K562 (cell line): ENCODE measurements around the gene TMEM203. TPM values are rescaled to one million over a fixed set of nuclear protein-coding genes. Genes with fewer than 3 reads are reported as not detected.

Source experiments
- DMBX1 ChIP-seq: fragments of 250-450 bp; sonication (Bioruptor Pico); IDR thresholded peaks from 2 replicates; pipeline ENCODE4 v1.8.0; 2022; ENCODE audit warnings: inconsistent platforms, mild to moderate bottlenecking, moderate library complexity, borderline replicate concordance
- E2F3 ChIP-seq: fragments of 250-450 bp; sonication (Bioruptor Pico); IDR thresholded peaks from 2 replicates; pipeline ENCODE4 v1.4.0; 2020; ENCODE audit warnings: mild to moderate bottlenecking
- ELF4 ChIP-seq: fragments of 450-650 bp; formaldehyde crosslinking; IDR thresholded peaks from 2 replicates; pipeline ENCODE4 v1.4.0; 2022; ENCODE audit warnings: missing genetic modification characterization
- JUN ChIP-seq, 2 experiments: sonication (generic) in 1 of 2; formaldehyde crosslinking in 1 of 2; IDR thresholded peaks; 2 replicates each; pipeline versions ENCODE4 v1.6.1 to v1.8.0; 2012 to 2022; ENCODE audit warnings: borderline replicate concordance in 2 of 2, mild to moderate bottlenecking in 2 of 2, improper control_type of control experiment in 1 of 2, low read depth in 1 of 2, low read length in 1 of 2, missing genetic modification reagents in 1 of 2
- KDM2B ChIP-seq: fragments of 250-450 bp; sonication (Bioruptor Pico); IDR thresholded peaks from 2 replicates; pipeline ENCODE4 v1.8.0; 2021; ENCODE audit warnings: mild to moderate bottlenecking, moderate library complexity
- RBFOX2 ChIP-seq: fragments of 200-400 bp; formaldehyde crosslinking; IDR thresholded peaks from 2 replicates; pipeline ENCODE4 v1.6.1; 2017; ENCODE audit warnings: low read depth, mild to moderate bottlenecking, low read length, moderate library complexity
- SETDB1 ChIP-seq: IDR thresholded peaks from one replicate; pipeline ENCODE4 v1.6.1; 2012; ENCODE audit warnings: low read length, control low read depth, inconsistent platforms
- polyA plus RNA-seq, 8 experiments: library from polyadenylated mRNA; depleted of rRNA in 4 of 8; stranded (reverse) in 5 of 8; unstranded in 3 of 8; fragments of >200 nt; fragmentation: Nextera tagmentation in 2 of 8; fragmentation: Illumina TruSeq in 1 of 8; extraction: Ambion mirVana in 2 of 8; extraction: Trizol in 1 of 8; gene quantifications; 2 replicates each; pipeline versions ENCODE4 v1.2.1 to v1.2.3, GENCODE V29; 2011 to 2014; ENCODE audit warnings: inconsistent platforms in 1 of 8, missing spikeins in 1 of 8
- total RNA-seq, 7 experiments: library from RNA; depleted of rRNA in 6 of 7; stranded (reverse); fragments of >200 nt in 6 of 7; fragmentation: Illumina TruSeq in 2 of 7; extraction: Trizol in 2 of 7; gene quantifications; 2 replicates each; pipeline versions ENCODE4 v1.2.1 to v1.2.3, GENCODE V29; 2011 to 2021; ENCODE audit warnings: low replicate concordance in 1 of 7
- TF ChIP-seq, protein P1 (sequence below): sonication (generic); formaldehyde crosslinking; IDR thresholded peaks from 2 replicates; pipeline ENCODE4 v1.8.1; 2023; ENCODE audit warnings: mild to moderate bottlenecking, missing genetic modification reagents
- TF ChIP-seq, protein P2 (sequence below), 2 experiments: fragments of 450-650 bp in 1 of 2; sonication (generic) in 1 of 2; formaldehyde crosslinking in 1 of 2; IDR thresholded peaks in 1 of 2; conservative IDR thresholded peaks in 1 of 2; 2 replicates each; pipeline versions ENCODE4 v1.6.1 to v1.8.1; 2016 to 2023; ENCODE audit warnings: mild to moderate bottlenecking in 2 of 2, moderate library complexity in 2 of 2, inconsistent platforms in 1 of 2, missing genetic modification reagents in 1 of 2
- TF ChIP-seq, protein P3 (sequence below), 2 experiments: fragments of 150-350 bp in 1 of 2; IDR thresholded peaks; 2 replicates each; pipeline ENCODE4 v1.6.1; 2012 to 2016; ENCODE audit warnings: low read depth in 2 of 2, low read length in 2 of 2, mild to moderate bottlenecking in 1 of 2, moderate library complexity in 1 of 2

TMEM203 gene
- total and polyA plus RNA-seq, 9 of the 15 experiments (the other 6 are each of a cell fraction or from before 2014, with no cell fraction given): 8.8 to 59.5 (median 37.6) TPM

DNA sequence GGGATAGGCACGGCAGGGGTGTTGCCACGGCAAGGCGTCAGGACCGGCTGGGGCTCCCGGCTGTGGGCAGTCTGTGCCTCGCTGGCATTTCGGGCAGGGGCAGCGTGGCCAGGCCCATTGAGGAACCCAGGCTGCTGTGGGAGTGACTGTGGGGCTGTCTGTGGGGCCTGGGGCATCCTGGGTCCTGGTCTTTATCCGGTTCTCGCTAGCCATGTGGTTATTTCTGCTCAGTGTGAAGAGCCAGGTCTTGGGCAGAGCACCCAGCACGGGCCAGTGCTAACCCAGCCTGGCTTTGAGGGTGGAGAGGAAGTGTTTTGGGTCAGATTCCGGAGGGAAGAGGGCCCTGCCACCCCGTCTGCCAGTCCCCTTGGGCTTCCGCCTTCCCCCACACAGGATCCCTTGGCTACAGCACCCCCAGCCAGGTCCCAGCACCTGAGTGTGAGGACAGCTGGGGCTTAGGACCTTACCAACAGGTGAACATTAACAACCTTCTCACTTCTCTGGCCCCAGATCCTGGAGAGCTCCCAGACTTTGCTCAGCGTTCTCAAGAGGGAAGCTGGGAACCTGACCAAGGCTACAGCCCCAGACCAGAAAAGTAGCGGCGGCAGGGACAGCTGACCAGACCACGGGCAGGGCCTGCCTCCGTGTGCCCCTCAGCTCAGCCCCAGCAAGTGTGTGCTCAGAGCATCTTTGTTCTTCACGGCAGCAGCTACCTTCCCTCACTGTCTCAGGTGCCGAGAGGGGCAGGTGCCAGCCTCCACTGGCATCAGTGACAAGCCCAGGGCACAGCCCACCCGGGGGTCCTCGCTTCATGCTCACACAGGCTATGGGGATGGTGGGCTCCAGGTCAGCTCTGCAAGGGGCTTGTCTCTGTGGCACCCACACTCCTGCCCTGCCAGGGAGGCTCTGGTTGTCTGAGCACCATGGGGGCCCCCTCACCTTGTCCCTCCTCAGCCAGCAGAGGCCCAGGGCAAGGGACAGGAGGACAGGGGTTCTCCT is 15.9 kb downstream of the TMEM203 start (continued):
- TF ChIP-seq SETDB1 (no peak), ELF4 (CRISPR knock-in tag) (no peak), E2F3 (CRISPR knock-in tag) (0 out of 2 replicates have a peak, but pooled peaks have one; percentile 13), RBFOX2 (0 out of 2 replicates have a peak, but pooled peaks have one; percentile 13), KDM2B (CRISPR knock-in tag) (no peak), DMBX1 (no peak), JUN (IDR thresholded peaks at IDR 0.05; ENCODE audit: borderline replicate concordance, low read depth, low read length) (no peak), JUN (CRISPR knock-in tag; IDR thresholded peaks at IDR 0.05; ENCODE audit: borderline replicate concordance) (no peak)
- TF ChIP-seq, protein P1, sequence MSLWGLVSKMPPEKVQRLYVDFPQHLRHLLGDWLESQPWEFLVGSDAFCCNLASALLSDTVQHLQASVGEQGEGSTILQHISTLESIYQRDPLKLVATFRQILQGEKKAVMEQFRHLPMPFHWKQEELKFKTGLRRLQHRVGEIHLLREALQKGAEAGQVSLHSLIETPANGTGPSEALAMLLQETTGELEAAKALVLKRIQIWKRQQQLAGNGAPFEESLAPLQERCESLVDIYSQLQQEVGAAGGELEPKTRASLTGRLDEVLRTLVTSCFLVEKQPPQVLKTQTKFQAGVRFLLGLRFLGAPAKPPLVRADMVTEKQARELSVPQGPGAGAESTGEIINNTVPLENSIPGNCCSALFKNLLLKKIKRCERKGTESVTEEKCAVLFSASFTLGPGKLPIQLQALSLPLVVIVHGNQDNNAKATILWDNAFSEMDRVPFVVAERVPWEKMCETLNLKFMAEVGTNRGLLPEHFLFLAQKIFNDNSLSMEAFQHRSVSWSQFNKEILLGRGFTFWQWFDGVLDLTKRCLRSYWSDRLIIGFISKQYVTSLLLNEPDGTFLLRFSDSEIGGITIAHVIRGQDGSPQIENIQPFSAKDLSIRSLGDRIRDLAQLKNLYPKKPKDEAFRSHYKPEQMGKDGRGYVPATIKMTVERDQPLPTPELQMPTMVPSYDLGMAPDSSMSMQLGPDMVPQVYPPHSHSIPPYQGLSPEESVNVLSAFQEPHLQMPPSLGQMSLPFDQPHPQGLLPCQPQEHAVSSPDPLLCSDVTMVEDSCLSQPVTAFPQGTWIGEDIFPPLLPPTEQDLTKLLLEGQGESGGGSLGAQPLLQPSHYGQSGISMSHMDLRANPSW (CRISPR knock-in tag): 0 out of 2 replicates have a peak, but pooled peaks have one; percentile 47
- TF ChIP-seq, protein P2, sequence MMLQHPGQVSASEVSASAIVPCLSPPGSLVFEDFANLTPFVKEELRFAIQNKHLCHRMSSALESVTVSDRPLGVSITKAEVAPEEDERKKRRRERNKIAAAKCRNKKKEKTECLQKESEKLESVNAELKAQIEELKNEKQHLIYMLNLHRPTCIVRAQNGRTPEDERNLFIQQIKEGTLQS (IDR thresholded peaks at IDR 0.05): no peak
- TF ChIP-seq, protein P2 (CRISPR knock-in tag; conservative IDR thresholded peaks at IDR 0.05): no peak
- TF ChIP-seq, protein P3, sequence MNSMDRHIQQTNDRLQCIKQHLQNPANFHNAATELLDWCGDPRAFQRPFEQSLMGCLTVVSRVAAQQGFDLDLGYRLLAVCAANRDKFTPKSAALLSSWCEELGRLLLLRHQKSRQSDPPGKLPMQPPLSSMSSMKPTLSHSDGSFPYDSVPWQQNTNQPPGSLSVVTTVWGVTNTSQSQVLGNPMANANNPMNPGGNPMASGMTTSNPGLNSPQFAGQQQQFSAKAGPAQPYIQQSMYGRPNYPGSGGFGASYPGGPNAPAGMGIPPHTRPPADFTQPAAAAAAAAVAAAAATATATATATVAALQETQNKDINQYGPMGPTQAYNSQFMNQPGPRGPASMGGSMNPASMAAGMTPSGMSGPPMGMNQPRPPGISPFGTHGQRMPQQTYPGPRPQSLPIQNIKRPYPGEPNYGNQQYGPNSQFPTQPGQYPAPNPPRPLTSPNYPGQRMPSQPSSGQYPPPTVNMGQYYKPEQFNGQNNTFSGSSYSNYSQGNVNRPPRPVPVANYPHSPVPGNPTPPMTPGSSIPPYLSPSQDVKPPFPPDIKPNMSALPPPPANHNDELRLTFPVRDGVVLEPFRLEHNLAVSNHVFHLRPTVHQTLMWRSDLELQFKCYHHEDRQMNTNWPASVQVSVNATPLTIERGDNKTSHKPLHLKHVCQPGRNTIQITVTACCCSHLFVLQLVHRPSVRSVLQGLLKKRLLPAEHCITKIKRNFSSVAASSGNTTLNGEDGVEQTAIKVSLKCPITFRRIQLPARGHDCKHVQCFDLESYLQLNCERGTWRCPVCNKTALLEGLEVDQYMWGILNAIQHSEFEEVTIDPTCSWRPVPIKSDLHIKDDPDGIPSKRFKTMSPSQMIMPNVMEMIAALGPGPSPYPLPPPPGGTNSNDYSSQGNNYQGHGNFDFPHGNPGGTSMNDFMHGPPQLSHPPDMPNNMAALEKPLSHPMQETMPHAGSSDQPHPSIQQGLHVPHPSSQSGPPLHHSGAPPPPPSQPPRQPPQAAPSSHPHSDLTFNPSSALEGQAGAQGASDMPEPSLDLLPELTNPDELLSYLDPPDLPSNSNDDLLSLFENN (IDR thresholded peaks at IDR 0.05; ENCODE audit: low read depth in 2 of 2, low read length in 2 of 2): no peak
